ENCODE data around the gene PKDREJ.
"Not testable (repeated sequence)": the region's sequence is repeated elsewhere in the genome, so short reads cannot be mapped to it uniquely, and the experiment has no call there.

PKDREJ gene, protein sequence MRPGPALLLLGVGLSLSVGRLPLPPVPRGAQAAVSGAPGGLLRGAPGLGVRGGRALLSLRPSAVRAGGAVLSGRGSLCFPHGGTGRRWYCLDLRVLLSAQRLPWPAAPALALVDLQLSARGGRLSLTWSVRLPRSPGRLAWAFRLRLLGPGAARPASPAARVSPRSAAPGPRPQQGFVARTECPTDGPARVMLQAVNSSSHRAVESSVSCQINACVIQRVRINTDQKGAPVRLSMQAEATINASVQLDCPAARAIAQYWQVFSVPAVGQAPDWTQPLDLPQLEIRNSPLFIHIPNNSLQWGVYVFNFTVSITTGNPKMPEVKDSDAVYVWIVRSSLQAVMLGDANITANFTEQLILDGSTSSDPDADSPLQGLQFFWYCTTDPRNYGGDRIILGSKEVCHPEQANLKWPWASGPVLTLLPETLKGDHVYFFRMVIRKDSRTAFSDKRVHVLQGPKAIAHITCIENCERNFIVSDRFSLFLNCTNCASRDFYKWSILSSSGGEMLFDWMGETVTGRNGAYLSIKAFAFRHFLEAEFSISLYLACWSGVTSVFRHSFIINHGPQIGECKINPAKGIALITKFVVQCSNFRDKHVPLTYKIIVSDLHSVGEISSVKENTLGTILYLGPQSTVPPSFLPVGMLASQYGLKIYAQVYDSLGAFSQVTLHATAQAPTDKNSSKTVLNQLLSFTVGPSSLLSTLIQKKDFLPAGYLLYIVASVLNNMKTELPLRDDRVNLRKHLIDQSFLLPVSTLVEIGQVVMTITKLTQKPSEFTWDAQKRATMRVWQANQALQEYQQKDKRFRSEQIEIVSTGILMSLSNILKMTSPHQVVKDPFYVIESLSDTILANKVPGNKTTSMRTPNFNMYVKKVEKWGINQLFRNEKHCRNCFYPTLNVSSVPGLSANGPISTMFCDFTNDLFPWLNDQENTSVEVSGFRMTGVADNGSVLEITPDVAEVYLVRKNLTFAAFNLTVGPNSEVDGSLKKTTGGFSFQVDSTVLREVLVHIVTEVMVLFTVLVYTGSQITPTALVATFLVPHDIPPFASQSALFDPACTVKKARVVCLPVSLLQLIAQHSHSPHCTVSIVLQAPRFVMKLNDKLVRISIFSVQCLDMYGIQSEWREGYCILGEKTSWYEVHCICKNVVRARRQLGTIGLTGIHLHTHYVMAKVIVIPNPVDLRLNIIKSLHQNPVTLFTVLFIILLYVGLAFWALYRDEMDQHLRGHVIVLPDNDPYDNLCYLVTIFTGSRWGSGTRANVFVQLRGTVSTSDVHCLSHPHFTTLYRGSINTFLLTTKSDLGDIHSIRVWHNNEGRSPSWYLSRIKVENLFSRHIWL (N-terminal part only)

DNA sequence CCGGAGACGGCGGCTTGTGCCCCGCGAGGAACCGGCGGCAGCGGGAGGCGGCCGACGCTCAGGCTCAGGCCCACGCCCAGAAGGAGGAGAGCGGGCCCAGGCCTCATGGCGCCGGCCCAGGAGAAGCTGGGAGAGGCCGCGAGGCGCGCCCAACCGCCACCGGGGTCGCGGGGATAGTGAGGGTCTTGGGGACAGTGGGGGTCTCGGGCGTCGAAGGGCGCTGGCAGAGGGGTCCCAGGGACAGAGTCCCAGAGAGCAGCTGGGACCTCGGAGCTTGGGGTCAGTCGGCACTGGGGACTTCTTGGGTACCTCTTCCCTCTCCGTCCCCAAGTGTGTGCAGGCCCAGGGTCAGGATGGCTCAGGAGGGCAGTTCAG is at the start of gene PKDREJ:
Gene PKDREJ (minus strand): TSS at position 128 of the 375 bp plus-strand sequence. CDS start 21 bp downstream, at position 107.
- DNase-seq, result no peak
- no peak for TF ChIP-seq POLR2A (IDR thresholded peaks at IDR 0.05; ENCODE audit: low read length)
- TF ChIP-seq GATA1 (IDR thresholded peaks at IDR 0.05; ENCODE audit: low read depth, low read length), result no peak

DNA sequence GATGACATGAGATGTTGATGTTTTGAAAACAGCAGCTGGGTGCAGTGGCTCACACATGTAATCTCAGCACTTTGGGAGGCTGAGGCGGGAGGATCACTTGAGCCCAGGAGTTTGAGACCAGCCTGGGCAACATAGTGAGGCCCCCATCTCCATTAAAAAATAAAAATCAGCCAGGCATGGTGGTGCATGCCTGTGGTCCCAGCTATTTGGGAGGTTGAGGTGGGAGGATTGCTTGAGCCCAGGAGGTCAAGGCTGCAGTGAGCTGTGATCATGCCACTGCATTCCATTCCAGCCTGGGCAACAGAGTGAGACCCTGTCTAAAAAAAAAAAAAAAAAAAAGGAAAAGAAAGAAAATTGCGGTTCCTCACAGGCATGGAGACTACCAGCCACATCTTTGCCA is 49.7 kb upstream of the PKDREJ start:
- DNase-seq, result not testable (repeated sequence)

DNA sequence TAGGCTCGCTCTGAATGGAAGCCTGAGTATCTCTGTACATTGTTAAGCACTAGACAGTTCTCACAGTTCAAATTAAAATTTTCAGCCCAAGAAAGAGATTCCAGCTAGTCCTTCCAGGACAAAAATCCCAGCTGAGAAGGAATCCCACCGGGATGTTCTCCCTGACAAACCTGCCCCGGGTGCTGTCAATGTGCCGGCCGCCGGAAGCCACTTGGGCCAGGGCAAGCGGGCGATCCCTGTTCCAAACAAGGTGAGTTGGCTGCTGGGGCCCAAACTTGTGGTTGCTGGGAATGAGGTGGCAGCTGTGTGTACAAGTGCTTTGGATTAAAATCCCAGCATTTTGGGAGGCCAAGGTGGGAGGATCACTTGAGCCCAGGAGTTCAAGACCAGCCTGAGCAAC is 48.9 kb upstream of the PKDREJ start:
- no peak for TF ChIP-seq GATA1 (IDR thresholded peaks at IDR 0.05; ENCODE audit: low read depth, low read length)
- TF ChIP-seq POLR2A (IDR thresholded peaks at IDR 0.05; ENCODE audit: low read length), result no peak
- DNase-seq, result no peak

DNA sequence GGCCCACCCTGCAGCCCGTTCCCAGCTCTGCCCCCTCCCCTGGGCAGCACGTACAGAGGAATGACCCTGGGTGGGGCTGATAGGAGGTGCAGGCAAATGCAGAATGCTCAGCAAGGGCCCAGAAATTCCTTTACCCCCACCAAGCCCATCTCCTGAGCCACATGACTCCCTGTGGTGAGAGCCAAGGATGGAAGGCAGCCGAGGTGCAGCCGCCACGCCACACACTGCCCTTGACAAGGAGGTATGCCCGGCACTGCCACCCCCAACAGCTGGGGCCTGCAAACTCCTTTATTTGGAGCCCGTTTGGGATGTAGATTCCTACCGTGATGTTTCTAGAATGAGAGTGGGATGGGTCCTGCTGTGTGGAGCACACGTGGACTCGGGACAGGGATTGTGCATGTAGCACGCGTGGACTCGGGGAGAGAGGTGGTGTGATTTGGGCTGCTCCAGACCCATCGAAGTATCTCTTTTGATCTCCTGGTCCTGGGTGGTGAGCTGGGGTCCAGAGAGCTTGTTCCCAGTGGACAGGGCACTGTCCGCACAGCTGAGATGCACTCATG is 46.5 kb upstream of the PKDREJ start:
- no peak for DNase-seq
- TF ChIP-seq GATA1 (IDR thresholded peaks at IDR 0.05; ENCODE audit: low read depth, low read length) (no peak), POLR2A (IDR thresholded peaks at IDR 0.05; ENCODE audit: low read length) (no peak)

DNA sequence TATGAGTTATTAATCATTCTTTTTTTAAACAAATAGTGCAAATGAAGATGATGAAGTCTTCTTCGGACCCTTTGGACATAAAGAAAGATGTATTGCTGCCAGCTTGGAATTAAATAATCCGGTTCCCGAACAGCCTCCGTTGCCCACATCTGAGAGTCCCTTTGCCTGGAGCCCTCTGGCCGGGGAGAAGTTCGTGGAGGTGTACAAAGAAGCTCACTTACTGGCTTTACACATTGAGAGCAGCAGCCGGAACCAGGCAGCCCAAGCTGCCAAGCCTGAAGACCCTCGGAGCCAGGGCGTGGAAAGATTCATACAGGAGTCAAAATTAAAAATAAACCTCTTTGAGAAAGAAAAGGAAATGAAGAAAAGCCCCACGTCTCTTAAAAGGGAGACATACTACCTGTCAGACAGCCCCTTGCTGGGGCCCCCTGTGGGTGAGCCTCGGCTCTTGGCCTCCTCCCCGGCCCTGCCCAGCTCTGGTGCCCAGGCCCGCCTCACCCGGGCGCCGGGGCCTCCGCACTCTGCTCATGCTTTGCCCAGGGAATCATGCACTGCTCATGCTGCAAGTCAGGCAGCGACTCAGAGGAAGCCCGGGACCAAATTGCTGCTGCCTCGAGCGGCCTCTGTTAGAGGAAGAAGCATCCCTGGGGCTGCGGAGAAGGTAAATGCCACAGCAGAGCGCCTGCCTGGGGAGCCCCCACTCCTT is 45.3 kb upstream of the PKDREJ start:
- TF ChIP-seq POLR2A (IDR thresholded peaks at IDR 0.05; ENCODE audit: low read length) (no peak), GATA1 (IDR thresholded peaks at IDR 0.05; ENCODE audit: low read depth, low read length) (no peak)
- DNase-seq, result no peak

- TF ChIP-seq GATA1 (IDR thresholded peaks at IDR 0.05; ENCODE audit: low read depth, low read length) (no peak), POLR2A (IDR thresholded peaks at IDR 0.05; ENCODE audit: low read length) (no peak)
- peak in 1 of 2 experiments; percentile 23 for DNase-seq
These were observed 40.3 kb upstream of the PKDREJ start for GRCh38 chr22:46303347-46303965.

GRCh38 chr22:46300491-46300890 is 37.3 kb upstream of the PKDREJ start:
- no peak for TF ChIP-seq GATA1 (IDR thresholded peaks at IDR 0.05; ENCODE audit: low read depth, low read length)
- no peak for TF ChIP-seq POLR2A (IDR thresholded peaks at IDR 0.05; ENCODE audit: low read length)

GRCh38 chr22:46299101-46299500 is 36.0 kb upstream of the PKDREJ start:
- no peak for DNase-seq
- no peak for TF ChIP-seq POLR2A (IDR thresholded peaks at IDR 0.05; ENCODE audit: low read length)

More at GRCh38 chr22:46300491-46300890, 37.3 kb upstream of the PKDREJ start:
- DNase-seq, result no peak

DNA sequence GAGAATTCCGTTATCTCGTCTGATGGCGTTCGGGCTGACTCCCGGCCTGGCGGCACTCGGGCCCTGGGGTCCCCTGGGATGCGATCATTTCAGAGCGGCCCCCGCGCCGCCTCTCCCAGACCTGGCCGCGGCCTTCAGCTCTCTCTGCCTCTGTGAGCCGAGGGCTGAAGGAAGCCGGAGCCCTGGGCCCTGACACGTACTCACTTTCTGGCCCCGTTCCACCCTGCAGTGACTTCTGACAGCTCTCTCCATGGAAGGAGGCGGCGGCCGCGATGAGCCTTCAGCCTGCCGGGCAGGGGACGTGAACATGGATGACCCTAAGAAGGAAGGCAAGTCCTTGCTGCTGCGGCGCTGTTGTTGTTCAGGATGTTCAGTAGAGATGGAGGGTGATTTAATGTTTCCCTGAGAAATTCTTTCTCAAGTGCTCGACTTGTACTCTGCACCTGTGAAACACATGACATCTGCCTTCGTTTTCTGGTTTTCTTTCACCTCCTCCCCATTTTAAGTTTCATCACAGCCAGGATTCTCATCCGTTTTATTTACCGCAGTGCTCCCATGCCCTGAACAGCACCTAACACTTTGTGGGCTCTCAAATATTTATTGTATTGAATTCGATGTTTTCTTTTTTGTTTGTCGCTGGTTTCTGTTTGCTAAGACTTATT is 34.1 kb upstream of the PKDREJ start:
- DNase-seq, result peak; percentile 69 to 81
- no peak for TF ChIP-seq POLR2A (IDR thresholded peaks at IDR 0.05; ENCODE audit: low read length)
- TF ChIP-seq GATA1 (IDR thresholded peaks at IDR 0.05; ENCODE audit: low read depth, low read length), result no peak

DNA sequence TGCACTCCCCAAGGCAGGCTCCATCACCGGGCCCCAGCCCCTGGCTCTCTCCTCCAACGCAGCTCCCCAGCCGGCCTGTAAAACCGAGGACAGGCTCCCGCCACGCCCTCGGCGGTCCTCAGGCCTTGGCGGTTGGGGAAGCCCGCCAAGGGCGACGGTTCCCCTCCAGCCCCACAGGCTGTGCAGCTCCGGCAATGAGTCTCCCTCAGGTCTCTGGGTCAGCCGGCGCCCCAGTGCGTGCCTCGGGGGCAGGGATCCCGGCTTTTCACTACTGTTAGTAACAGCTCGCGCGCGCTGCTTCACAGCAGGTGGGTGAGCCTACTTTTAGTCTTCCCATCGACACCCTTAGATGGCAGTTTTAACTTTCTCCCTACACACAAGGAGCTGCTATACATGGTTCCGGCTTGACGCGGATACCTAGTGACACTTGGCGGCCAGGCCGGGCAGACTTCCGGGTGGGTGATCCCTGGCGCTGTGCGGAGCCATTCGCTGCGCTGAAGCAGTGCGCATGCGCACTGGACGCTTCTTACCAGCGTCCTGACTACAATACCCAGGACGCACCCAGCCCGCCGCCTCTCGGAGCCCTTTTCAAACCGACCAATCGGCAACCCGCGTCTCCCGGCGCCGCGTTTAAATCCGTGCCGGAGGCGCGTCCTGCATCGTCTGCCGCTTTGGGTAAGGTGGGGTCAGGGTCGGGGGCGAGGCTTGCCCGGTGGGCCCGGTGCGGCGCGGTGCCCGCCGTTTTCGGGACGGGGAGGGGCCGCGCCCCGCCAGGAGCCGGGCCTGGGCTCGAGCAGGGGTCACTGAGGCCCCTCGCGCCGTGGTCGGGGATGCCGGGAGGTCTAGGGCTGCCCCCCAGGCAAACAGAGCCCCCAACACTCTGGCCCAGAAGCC is 33.4 kb upstream of the PKDREJ start, which contains the start of gene GTSE1:
Gene GTSE1 (plus strand): TSS at position 614 of the 894 bp plus-strand sequence. CDS start 531 bp downstream, outside the sequence.
- peak; percentile 91 for TF ChIP-seq POLR2A (IDR thresholded peaks at IDR 0.05; ENCODE audit: low read length)
- no peak for TF ChIP-seq GATA1 (IDR thresholded peaks at IDR 0.05; ENCODE audit: low read depth, low read length)
- peak; percentile 98 for DNase-seq
